HepG2 (cell line): ENCODE data around the gene SCO1. TPM values are rescaled to one million over a fixed set of nuclear protein-coding genes. Genes with fewer than 3 reads are reported as not detected.

ENCODE experiments used
- ATAC-seq: fragments of 200-7000 bp; cut with Tn5 transposase; 3 replicates; pipeline ENCODE4 v1.9.1; 2020; ENCODE audit warnings: mild to moderate bottlenecking, moderate library complexity
- BruUV-seq: library from RNA; stranded (reverse); fragments of 400-500 nt; replicated peaks from 2 replicates; lab custom pipeline; 2021; lab: Mats Ljungman, UMichigan
- CTCF ChIA-PET: fragments of 300-600 bp; formaldehyde crosslinking; extraction: SDS; loops from one replicate; lab custom pipeline; 2021; ENCODE audit warnings: low total read pairs, inconsistent platforms, low intra/inter-chr PET ratio; lab: Yijun Ruan, JAX
- POLR2A ChIA-PET: fragments of 350-600 bp; sonication (Branson Sonifier 250); formaldehyde crosslinking; loops from one replicate; lab custom pipeline; 2020; ENCODE audit warnings: antibody characterized with exemption, inconsistent platforms; lab: Yijun Ruan, JAX
- DNase-seq: peaks from one replicate; pipeline ENCODE4 v3.0.0-alpha.2; 2015; ENCODE audit warnings: low spot score
- FAIRE-seq: peaks from 3 replicates; lab custom pipeline; 2011; peaks lifted over from hg19 to GRCh38; lab: Jason Lieb, UNC
- H2AFZ ChIP-seq: one replicate; pipeline ENCODE4 v1.6.1; 2011; ENCODE audit warnings: low read length, inconsistent platforms
- H3K27ac ChIP-seq: fragments of 300-600 bp; 3 replicates; pipeline ENCODE4 v1.8.0; 2011; ENCODE audit warnings: mixed run types, mild to moderate bottlenecking, mixed read lengths, low read length, inconsistent platforms; ENCODE audit not compliant: insufficient read depth; ENCODE audit errors: extremely low read length
- H3K27me3 ChIP-seq, 2 experiments: fragments of 200-600 bp in 1 of 2; 2 replicates in 1 of 2; 3 replicates in 1 of 2; pipeline versions ENCODE4 v1.6.0 to v1.8.0; 2011; ENCODE audit warnings: low read length in 2 of 2, mild to moderate bottlenecking in 2 of 2, moderate library complexity in 2 of 2, inconsistent platforms in 1 of 2; ENCODE audit not compliant: insufficient read depth in 2 of 2, control insufficient read depth in 1 of 2
- H3K36me3 ChIP-seq, 2 experiments: fragments of 200-600 bp in 1 of 2; replicated peaks in 1 of 2; 2 replicates in 1 of 2; 3 replicates in 1 of 2; pipeline versions ENCODE4 v1.5.1 to v1.8.0; 2011; ENCODE audit warnings: low read length in 2 of 2, inconsistent platforms in 1 of 2; ENCODE audit not compliant: insufficient read depth in 2 of 2, control insufficient read depth in 1 of 2
- H3K4me1 ChIP-seq: 2 replicates; pipeline ENCODE4 v1.5.1; 2012; ENCODE audit warnings: low read length, inconsistent platforms; ENCODE audit not compliant: insufficient read depth
- H3K4me2 ChIP-seq: 2 replicates; pipeline ENCODE4 v1.6.0; 2011; ENCODE audit warnings: low read depth, low read length, inconsistent platforms
- H3K4me3 ChIP-seq, 3 experiments: fragments of 200-600 bp in 1 of 3; sonication (generic), shearing (Covaris generic) in 1 of 3; replicated peaks in 1 of 3; 2 replicates each; pipeline ENCODE4 v1.5.1; 2011 to 2016; ENCODE audit warnings: low read length in 3 of 3, inconsistent platforms in 2 of 3, low read depth in 2 of 3, mild to moderate bottlenecking in 2 of 3, control low read depth in 1 of 3, mixed read lengths in 1 of 3; ENCODE audit not compliant: insufficient read depth in 1 of 3
- H3K79me2 ChIP-seq: one replicate; pipeline ENCODE4 v1.6.1; 2011; ENCODE audit warnings: low read length, inconsistent platforms; ENCODE audit not compliant: insufficient read depth
- H3K9ac ChIP-seq: 2 replicates; pipeline ENCODE4 v1.6.0; 2011; ENCODE audit warnings: mild to moderate bottlenecking, low read depth, low read length, inconsistent platforms; ENCODE audit not compliant: insufficient read depth
- H3K9me3 ChIP-seq: 2 replicates; pipeline ENCODE4 v1.5.1; 2012; ENCODE audit warnings: mild to moderate bottlenecking, low read length
- H4K20me1 ChIP-seq: 2 replicates; pipeline ENCODE4 v1.6.0; 2011; ENCODE audit warnings: inconsistent platforms, mild to moderate bottlenecking, low read length, moderate library complexity; ENCODE audit not compliant: insufficient read depth
- ADNP ChIP-seq: sonication (generic); formaldehyde crosslinking; IDR thresholded peaks from 2 replicates; pipeline ENCODE4 v1.4.0; 2020; ENCODE audit warnings: missing genetic modification reagents
- ARNT2 ChIP-seq: sonication (generic); formaldehyde crosslinking; IDR thresholded peaks from 2 replicates; pipeline ENCODE4 v1.8.0; 2022; ENCODE audit warnings: mild to moderate bottlenecking, low read depth, missing genetic modification reagents, moderate library complexity
- E2F5 ChIP-seq: sonication (generic); formaldehyde crosslinking; conservative IDR thresholded peaks from 2 replicates; pipeline ENCODE4 v1.4.0; 2020; ENCODE audit warnings: missing genetic modification reagents
- HNRNPL ChIP-seq: fragments of 200-400 bp; formaldehyde crosslinking; IDR thresholded peaks from 2 replicates; pipeline ENCODE4 v1.6.1; 2017; ENCODE audit warnings: mild to moderate bottlenecking, low read depth, low read length
- ISL2 ChIP-seq: sonication (generic); formaldehyde crosslinking; IDR thresholded peaks from 2 replicates; pipeline ENCODE4 v1.5.0; 2020; ENCODE audit warnings: missing genetic modification reagents
- RORA ChIP-seq: sonication (generic); formaldehyde crosslinking; IDR thresholded peaks from 2 replicates; pipeline ENCODE4 v1.5.0; 2020; ENCODE audit warnings: mild to moderate bottlenecking, missing genetic modification reagents, moderate library complexity
- TCF12 ChIP-seq, 2 experiments: fragments of 450-650 bp in 1 of 2; sonication (generic) in 1 of 2; formaldehyde crosslinking in 1 of 2; IDR thresholded peaks; 2 replicates each; pipeline versions ENCODE4 v1.6.1 to v1.8.0; 2017 to 2022; ENCODE audit warnings: antibody characterized with exemption in 1 of 2, mild to moderate bottlenecking in 1 of 2, missing genetic modification reagents in 1 of 2, moderate library complexity in 1 of 2
- ZBTB42 ChIP-seq: sonication (generic); formaldehyde crosslinking; IDR thresholded peaks from 2 replicates; pipeline ENCODE4 v1.5.0; 2020; ENCODE audit warnings: mild to moderate bottlenecking, missing genetic modification reagents
- ZNF263 ChIP-seq: sonication (generic); formaldehyde crosslinking; IDR thresholded peaks from 2 replicates; pipeline ENCODE4 v1.4.0; 2020; ENCODE audit warnings: missing genetic modification reagents
- ZNF720 ChIP-seq: sonication (generic); formaldehyde crosslinking; IDR thresholded peaks from 2 replicates; pipeline ENCODE4 v1.4.0; 2020; ENCODE audit warnings: missing genetic modification reagents
- ZSCAN22 ChIP-seq: sonication (generic); formaldehyde crosslinking; IDR thresholded peaks from 2 replicates; pipeline ENCODE4 v1.4.0; 2020; ENCODE audit warnings: mild to moderate bottlenecking, missing genetic modification reagents
- WGBS: methylation state at CpG from one replicate; pipeline ENCODE4 v1.1.6; 2017; ENCODE audit warnings: low lambda C conversion rate; 5-methylcytosine and 5-hydroxymethylcytosine counted together
- in situ Hi-C: cut with HindIII; loops from 2 replicates; pipeline ENCODE4 v1.10.0; 2017; ENCODE audit warnings: low pct_unique_long_range_greater_than_20kb; ENCODE audit not compliant: extremely low pct_ligation_motif_present
- intact Hi-C: fragments of 100-400 bp; cut with micrococcal nuclease; formaldehyde crosslinking; loops from one replicate; pipeline ENCODE4 v1.10.0; 2022; ENCODE audit not compliant: unreplicated experiment
- polyA plus RNA-seq, 8 experiments: library from polyadenylated mRNA; depleted of rRNA in 3 of 8; stranded (reverse) in 7 of 8; unstranded in 1 of 8; fragments of >200 nt; fragmentation: Illumina TruSeq in 4 of 8; extraction: Trizol in 4 of 8; gene quantifications; 2 replicates each; pipeline versions ENCODE4 v1.2.1 to v1.2.3, GENCODE V29; 2011 to 2016; ENCODE audit warnings: low read depth in 4 of 8, missing spikeins in 1 of 8, mixed read lengths in 1 of 8; ENCODE audit not compliant: insufficient read depth in 1 of 8
- total RNA-seq, 5 experiments: library from RNA; depleted of rRNA; stranded (reverse); fragments of >200 nt; fragmentation: Illumina TruSeq; extraction: Trizol; gene quantifications; 2 replicates each; pipeline ENCODE4 v1.2.3, GENCODE V29; 2016; ENCODE audit warnings: low read depth in 1 of 5
- TF ChIP-seq, protein P1 (sequence below): sonication (generic); formaldehyde crosslinking; IDR thresholded peaks from 2 replicates; pipeline ENCODE4 v1.9.0; 2021; ENCODE audit warnings: missing genetic modification reagents, mild to moderate bottlenecking, borderline replicate concordance
- TF ChIP-seq, protein P2 (sequence below): sonication (generic); formaldehyde crosslinking; IDR thresholded peaks from 2 replicates; pipeline ENCODE4 v1.8.1; 2023; ENCODE audit warnings: mild to moderate bottlenecking, missing genetic modification reagents
- TF ChIP-seq, protein P3 (sequence below): sonication (generic); formaldehyde crosslinking; IDR thresholded peaks from 2 replicates; pipeline ENCODE4 v1.4.0; 2020; ENCODE audit warnings: mild to moderate bottlenecking, missing genetic modification reagents

Gene SCO1
- total and polyA plus RNA-seq, 2 of the 13 experiments (the other 11 are each of a cell fraction or from before 2014, with no cell fraction given) = 11.4 to 50.3 TPM

DNA sequence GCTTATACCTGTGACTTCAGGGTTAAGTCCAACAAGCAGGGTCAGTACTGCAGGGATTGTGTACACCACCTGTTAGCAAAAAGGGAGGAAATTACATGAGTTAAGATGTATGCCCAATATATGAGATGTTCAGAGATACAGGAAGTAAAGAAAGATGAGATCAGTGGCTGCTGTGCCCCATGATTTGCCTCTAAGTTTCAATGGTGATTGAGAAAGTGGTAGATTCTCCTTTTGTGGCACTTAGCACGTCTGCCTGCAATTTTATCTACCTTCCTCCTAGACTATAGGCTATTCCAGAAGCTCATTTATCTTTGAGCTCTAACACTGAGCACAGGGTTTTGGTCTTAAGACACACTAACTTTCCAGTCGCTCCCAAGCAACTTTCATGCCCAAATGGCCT is 28.9 kb upstream of the SCO1 start:
- Histone ChIP-seq H3K27ac (no peak overlapping the region), H3K4me1 (peaks cover 23% of the 10 kb centered on the region), H3K4me2 (no peak overlapping the region), H3K27me3 (no peaks in the 10 kb centered on the region), H3K4me3 (no peak overlapping the region), H3K9me3 (no peaks in the 10 kb centered on the region), H3K9ac (no peak overlapping the region), H3K79me2 (no peaks in the 10 kb centered on the region), H4K20me1 (no peaks in the 10 kb centered on the region)
- intact Hi-C loops = no loop called here
- ChIA-PET POLR2A (no interaction called here), CTCF (no interaction called here)
- FAIRE-seq (no peak), ATAC-seq (no peak), DNase-seq (no peak)
- in situ Hi-C loops = no loop called here
- 40% methylated on average over 2 of the region's 2 CpGs for WGBS
- BruUV-seq = no TSS peak
- TF ChIP-seq, protein P1, sequence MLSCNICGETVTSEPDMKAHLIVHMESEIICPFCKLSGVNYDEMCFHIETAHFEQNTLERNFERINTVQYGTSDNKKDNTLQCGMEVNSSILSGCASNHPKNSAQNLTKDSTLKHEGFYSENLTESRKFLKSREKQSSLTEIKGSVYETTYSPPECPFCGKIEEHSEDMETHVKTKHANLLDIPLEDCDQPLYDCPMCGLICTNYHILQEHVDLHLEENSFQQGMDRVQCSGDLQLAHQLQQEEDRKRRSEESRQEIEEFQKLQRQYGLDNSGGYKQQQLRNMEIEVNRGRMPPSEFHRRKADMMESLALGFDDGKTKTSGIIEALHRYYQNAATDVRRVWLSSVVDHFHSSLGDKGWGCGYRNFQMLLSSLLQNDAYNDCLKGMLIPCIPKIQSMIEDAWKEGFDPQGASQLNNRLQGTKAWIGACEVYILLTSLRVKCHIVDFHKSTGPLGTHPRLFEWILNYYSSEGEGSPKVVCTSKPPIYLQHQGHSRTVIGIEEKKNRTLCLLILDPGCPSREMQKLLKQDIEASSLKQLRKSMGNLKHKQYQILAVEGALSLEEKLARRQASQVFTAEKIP = no peak
- TF ChIP-seq ISL2 (CRISPR knock-in tag) = no peak
- no peak for TF ChIP-seq ZSCAN22 (CRISPR knock-in tag)
- TF ChIP-seq ZNF263 (CRISPR knock-in tag) = no peak
- no peak for TF ChIP-seq RORA (CRISPR knock-in tag)
- no peak for TF ChIP-seq HNRNPL
- TF ChIP-seq, protein P2, sequence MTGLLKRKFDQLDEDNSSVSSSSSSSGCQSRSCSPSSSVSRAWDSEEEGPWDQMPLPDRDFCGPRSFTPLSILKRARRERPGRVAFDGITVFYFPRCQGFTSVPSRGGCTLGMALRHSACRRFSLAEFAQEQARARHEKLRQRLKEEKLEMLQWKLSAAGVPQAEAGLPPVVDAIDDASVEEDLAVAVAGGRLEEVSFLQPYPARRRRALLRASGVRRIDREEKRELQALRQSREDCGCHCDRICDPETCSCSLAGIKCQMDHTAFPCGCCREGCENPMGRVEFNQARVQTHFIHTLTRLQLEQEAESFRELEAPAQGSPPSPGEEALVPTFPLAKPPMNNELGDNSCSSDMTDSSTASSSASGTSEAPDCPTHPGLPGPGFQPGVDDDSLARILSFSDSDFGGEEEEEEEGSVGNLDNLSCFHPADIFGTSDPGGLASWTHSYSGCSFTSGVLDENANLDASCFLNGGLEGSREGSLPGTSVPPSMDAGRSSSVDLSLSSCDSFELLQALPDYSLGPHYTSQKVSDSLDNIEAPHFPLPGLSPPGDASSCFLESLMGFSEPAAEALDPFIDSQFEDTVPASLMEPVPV (CRISPR knock-in tag) = no peak
- no peak for TF ChIP-seq TCF12 (IDR thresholded peaks at IDR 0.05)
- TF ChIP-seq TCF12 (CRISPR knock-in tag; IDR thresholded peaks at IDR 0.05) = no peak
- no peak for TF ChIP-seq ARNT2 (CRISPR knock-in tag)
- TF ChIP-seq E2F5 (CRISPR knock-in tag) = no peak
- no peak for TF ChIP-seq ZBTB42 (CRISPR knock-in tag)
- TF ChIP-seq, protein P3, sequence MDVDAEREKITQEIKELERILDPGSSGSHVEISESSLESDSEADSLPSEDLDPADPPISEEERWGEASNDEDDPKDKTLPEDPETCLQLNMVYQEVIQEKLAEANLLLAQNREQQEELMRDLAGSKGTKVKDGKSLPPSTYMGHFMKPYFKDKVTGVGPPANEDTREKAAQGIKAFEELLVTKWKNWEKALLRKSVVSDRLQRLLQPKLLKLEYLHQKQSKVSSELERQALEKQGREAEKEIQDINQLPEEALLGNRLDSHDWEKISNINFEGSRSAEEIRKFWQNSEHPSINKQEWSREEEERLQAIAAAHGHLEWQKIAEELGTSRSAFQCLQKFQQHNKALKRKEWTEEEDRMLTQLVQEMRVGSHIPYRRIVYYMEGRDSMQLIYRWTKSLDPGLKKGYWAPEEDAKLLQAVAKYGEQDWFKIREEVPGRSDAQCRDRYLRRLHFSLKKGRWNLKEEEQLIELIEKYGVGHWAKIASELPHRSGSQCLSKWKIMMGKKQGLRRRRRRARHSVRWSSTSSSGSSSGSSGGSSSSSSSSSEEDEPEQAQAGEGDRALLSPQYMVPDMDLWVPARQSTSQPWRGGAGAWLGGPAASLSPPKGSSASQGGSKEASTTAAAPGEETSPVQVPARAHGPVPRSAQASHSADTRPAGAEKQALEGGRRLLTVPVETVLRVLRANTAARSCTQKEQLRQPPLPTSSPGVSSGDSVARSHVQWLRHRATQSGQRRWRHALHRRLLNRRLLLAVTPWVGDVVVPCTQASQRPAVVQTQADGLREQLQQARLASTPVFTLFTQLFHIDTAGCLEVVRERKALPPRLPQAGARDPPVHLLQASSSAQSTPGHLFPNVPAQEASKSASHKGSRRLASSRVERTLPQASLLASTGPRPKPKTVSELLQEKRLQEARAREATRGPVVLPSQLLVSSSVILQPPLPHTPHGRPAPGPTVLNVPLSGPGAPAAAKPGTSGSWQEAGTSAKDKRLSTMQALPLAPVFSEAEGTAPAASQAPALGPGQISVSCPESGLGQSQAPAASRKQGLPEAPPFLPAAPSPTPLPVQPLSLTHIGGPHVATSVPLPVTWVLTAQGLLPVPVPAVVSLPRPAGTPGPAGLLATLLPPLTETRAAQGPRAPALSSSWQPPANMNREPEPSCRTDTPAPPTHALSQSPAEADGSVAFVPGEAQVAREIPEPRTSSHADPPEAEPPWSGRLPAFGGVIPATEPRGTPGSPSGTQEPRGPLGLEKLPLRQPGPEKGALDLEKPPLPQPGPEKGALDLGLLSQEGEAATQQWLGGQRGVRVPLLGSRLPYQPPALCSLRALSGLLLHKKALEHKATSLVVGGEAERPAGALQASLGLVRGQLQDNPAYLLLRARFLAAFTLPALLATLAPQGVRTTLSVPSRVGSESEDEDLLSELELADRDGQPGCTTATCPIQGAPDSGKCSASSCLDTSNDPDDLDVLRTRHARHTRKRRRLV = no peak
- TF ChIP-seq ADNP (CRISPR knock-in tag) = no peak
- no peak for TF ChIP-seq ZNF720 (CRISPR knock-in tag)
- TF ChIP-seq, all 625 proteins: peak for 0
- Histone ChIP-seq H2AFZ (no peak overlapping the region), H3K36me3 (no peaks in the 10 kb centered on the region)
